Loucy (cell line): ENCODE measurements around the gene CASKIN2.

ENCODE experiments used
- EZH2phosphoT487 ChIP-seq: fragments of 200-600 bp; IDR thresholded peaks from 2 replicates; pipeline ENCODE4 v1.6.1; 2018; ENCODE audit warnings: antibody characterized with exemption, mild to moderate bottlenecking, moderate library complexity, borderline replicate concordance
- TF ChIP-seq, protein P1 (sequence below): fragments of 200-600 bp; sonication (generic); conservative IDR thresholded peaks from 2 replicates; pipeline ENCODE4 v1.5.1; 2014; ENCODE audit warnings: mild to moderate bottlenecking, antibody characterized with exemption, low read length

DNA sequence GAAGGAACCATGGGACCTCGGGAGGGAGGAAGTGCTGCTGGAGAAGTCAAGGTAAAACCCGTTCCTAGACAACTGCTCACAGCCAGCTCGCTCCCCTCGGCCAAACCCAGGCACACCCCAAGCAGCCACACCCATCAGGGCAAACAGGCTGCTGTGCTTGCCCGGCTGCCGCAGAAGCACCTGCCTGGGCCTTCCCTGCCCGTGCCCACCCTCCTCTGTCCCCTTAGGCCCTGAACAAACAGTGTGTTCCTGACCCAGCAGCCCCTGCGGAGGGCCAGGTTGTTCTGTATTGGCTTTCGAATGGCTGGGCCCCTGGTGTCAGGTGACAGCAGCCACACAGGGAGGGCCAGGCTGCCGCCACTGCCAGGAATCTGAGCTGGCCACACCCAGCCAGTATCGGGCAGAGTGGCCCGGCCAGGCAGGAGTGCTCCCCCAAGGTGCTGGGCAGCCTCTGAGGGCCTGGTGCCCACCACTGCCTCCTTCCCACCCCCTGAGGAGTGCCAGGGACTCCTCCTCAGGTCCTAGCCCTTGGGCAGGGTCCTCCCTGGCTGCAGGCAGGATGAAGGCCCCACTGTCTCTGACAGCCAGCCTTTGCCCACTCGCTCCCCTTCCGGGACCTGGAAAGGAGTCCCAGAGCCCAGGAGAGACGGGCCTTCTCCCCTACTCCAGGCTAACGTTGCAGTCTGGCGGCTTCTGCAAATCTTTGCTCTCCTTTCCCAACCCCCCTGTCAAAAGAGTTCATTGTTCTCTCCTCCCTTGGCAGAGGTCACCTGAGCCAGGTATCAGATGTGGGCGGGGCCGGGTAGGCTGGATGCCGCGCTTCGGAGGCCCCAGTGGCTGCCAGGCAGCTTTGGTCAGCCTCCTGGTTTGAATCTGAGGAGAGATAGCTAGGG is 34.2 kb upstream of the CASKIN2 start:
- TF ChIP-seq, protein P1, sequence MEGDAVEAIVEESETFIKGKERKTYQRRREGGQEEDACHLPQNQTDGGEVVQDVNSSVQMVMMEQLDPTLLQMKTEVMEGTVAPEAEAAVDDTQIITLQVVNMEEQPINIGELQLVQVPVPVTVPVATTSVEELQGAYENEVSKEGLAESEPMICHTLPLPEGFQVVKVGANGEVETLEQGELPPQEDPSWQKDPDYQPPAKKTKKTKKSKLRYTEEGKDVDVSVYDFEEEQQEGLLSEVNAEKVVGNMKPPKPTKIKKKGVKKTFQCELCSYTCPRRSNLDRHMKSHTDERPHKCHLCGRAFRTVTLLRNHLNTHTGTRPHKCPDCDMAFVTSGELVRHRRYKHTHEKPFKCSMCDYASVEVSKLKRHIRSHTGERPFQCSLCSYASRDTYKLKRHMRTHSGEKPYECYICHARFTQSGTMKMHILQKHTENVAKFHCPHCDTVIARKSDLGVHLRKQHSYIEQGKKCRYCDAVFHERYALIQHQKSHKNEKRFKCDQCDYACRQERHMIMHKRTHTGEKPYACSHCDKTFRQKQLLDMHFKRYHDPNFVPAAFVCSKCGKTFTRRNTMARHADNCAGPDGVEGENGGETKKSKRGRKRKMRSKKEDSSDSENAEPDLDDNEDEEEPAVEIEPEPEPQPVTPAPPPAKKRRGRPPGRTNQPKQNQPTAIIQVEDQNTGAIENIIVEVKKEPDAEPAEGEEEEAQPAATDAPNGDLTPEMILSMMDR = no peak
- TF ChIP-seq EZH2phosphoT487 = no peak
